ENCODE results near the gene CHD6.

Gene CHD6

GRCh38 chr20:41390889-41391288, 227.3 kb downstream of the CHD6 start:
- DNase-seq = no peak

GRCh38 chr20:41387444-41387851, 230.7 kb downstream of the CHD6 start:
- no peak for DNase-seq

- no peak for DNase-seq
Observed at GRCh38 chr20:41386502-41387427, 231.4 kb downstream of the CHD6 start.

GRCh38 chr20:41382791-41383305, 235.3 kb downstream of the CHD6 start:
- no peak for DNase-seq

- DNase-seq = no peak
Observed at GRCh38 chr20:41380551-41381193, 237.5 kb downstream of the CHD6 start.

GRCh38 chr20:41379551-41379950, 238.6 kb downstream of the CHD6 start:
- DNase-seq = no peak

GRCh38 chr20:41377275-41377674, 240.9 kb downstream of the CHD6 start:
- no peak for DNase-seq

DNA sequence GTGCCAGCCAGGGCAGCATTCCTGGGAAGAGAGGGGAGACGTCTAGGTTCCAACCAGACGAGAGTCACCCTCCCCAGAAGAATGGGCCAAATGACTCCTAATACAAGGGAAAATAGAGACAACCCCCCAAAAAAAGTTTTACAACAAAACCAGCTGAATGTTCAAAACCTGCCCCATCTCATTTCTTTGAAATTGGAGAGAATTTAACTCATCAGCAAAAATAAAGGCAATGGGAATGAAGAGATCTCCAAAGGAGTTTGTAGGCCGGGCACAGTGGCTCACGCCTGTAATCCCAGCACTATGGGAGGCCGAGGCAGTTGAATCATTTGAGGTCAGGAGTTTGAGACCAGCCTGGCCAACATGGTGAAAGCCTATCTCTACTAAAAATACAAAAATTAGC, 241.8 kb downstream of the CHD6 start:
- DNase-seq = no peak

- no peak for DNase-seq
Observed at GRCh38 chr20:41375846-41376245, 242.3 kb downstream of the CHD6 start.

DNA sequence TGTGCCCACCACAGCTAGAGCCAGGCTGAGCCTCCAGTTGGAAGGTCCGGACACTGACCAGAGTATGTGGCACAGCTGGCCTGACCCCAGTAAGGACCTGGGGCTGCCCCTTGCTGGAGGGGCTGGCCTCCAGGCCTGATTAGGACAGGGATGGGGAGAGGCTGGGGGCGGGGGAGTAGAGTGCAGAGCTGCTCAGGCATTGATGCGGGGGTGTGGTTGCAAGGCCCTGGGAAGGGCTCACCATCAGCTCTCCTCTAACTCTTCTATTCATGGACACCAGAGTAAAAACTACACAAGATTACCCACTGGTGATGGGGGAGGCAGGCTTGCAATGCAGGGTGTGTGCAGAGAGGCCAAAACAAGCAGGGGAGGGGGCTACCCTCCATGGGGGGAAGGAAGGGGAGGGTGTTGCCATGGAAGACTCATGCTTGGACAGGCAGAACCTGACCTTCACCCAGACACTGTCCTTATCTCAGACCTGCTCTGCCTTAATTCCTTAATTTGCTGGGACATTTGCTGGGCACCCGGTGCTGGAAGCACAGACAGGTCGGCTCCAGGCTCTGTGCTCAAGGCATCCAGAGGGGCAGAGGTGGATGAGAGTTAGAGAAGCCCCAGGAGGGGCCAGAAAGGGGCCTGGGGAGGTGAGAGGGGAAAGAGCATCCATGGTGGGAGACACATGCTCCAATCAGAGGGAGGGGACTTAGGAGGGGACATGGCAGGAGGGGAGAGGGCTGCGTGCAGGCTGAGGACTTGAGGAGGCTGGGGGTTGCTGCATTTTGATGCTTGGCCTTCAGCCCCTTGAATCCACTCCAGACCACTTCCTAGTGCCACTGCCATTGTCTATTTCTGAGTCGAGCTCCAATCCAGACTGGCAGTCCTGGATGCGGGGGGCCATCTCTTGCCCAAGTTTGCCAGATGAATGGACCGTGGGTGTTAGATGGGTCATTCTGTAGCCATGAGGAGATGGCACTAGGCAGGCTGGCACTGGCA, 244.0 kb downstream of the CHD6 start:
- DNase-seq = no peak

DNA sequence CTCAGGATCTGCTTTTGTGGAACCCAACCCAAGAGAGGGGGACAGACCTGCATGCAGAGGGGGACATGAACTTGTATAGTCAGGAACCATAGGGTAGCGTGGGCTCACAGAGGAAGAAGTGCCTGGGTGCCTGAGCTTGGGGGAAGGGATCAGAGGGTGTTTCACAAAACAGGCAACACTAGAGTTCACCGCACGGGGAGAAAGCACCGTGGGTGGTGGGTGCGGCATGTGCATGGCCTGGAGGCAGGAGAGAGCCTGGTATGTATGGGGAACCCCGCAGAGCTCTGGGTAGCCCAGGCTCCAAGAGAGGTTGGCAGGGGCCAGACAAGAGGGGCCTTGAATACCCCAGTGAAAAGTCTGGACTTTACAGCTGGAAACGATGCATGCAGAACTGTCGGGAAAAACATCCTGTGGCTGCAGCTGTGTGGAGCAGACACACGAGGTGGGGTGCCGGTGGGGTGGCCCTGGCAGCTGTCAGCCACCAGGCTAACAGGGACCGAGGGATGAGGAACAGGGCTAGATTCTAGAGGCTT, 244.9 kb downstream of the CHD6 start:
- DNase-seq = no peak

DNA sequence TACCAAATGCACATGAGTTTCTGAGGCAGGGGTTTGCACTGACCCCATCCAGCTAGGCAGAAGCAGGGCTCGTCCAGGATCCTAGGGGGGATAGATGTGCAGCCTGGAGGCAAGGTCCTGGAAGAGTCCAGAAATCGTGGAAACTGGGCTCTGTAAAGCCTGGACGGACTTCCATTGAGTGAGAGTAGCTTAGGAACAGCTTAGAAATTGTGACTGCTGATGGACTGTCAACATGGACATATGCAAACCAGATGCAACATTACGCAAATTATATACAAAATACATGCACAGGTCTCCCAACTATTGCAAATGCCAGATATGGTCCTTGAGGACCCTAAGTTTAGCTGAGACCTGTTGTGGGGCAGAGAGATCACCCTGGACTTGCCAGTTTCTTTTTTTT, 246.8 kb downstream of the CHD6 start:
- no peak for DNase-seq

DNA sequence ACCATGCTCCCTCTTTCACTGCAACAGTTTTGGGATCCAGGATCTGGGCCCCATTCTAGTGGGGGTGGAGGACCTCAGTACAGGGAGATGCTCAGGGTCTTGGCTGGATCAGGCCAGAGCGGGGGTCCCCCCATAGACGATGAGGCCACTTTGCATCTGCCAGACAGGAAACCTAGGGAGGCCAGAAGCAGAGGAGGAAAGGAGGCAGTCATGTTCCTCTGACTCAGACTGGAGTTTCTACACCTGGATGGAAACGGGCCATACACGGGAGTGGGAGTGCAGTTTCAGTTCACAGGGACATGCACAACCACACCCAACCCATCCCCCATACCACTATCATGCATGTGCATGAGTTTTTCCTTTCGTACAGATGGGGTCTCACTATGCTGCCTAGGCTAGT, 248.0 kb downstream of the CHD6 start:
- no peak for DNase-seq

DNA sequence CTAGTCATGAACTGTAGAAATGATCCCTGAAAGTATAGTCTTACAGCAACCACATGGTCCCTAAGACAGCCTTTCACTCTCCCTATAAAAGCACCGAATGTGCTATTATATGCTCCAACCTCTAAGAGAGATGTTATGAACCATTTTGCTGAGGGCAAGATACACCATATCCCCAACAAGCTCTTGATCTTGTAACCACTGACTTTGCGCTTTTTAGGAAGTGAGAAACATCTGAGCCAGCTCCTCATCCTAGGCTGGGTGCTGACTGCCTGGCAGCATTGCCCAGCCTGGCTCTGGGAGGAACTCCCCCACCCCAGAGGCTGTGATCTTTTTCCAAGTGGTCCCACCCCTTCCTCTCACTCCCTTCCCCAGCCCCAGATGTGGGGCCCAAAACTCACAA, 248.5 kb downstream of the CHD6 start:
- no peak for DNase-seq

GRCh38 chr20:41367956-41368355, 250.2 kb downstream of the CHD6 start:
- DNase-seq = no peak

DNA sequence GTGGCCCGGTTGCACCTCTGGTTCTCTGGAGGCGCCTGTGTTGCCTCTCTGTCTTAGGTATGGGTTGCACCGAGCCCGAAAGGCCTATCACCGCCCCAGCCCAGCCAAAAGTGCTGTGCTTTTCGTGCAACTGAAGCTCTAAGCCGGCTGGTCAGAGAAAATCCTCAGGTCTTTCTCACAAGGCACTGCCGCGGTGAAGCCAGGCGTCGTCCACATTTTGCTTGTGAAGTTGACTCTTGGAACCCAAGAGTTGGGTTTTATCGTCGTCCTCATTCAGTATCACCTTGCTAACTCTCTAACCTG, 250.8 kb downstream of the CHD6 start:
- no peak for DNase-seq

DNA sequence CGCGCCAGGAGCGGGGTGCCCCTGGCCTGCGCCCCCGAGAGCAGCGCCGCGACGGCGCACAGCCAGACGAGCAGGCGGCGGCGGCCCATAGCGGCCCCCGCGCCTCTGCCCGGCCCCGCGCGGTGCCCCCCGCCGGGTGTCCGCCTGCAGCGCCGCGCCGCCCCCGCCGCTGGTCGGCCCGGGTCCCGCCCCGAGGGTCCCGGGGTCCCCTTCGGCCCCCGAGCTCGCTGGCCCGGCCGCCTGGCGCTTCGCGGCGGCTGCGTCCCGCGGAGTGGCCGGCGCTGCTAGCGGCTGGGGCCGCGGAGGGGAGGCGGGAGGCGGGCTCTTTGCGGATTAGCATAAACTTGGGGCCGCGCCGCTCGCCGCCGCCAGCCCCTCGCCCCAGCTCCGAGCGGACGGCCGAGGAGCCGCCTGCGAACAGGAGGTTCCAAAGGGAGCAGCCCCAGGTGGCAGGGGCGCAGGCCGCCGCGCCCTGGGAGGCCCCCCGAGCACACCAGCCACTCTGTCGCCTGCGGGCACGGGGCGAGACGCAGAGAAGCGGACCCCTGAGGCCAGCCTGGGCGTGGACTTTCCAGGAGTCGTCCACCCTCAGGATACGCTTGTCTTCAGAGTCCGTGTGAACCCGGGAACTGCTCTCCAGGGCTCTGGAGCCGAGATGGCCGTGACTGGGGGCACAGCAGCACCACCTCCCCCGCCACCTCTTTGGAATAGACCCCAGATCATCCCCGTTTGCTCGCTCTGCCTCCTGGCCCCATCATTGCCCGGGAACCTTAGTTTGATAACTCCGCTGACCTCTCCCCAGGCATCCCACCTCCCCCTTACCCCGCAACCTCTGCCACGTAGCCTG, 251.4 kb downstream of the CHD6 start, which contains the start of gene EMILIN3:
EMILIN3 (minus strand) TSS at position 273 of the 847 bp plus-strand sequence; CDS start at position 89, 184 bp downstream.
- no peak for DNase-seq

GRCh38 chr20:41365777-41366545, 252.2 kb downstream of the CHD6 start:
- DNase-seq = no peak

- DNase-seq = no peak
Observed at GRCh38 chr20:41364967-41365765, 253.0 kb downstream of the CHD6 start.

Data from hematopoietic multipotent progenitor cell treated with erythropoietin and hydrocortisone succinate and interleukin-3 and kit ligand, for 8 days (in vitro differentiated cells).